K562 (cell line): Measurements from ENCODE around the gene SAMD15. TPM values are rescaled to one million over a fixed set of nuclear protein-coding genes. Genes with fewer than 3 reads are reported as not detected.

Source experiments
- ATAC-seq: fragments of 200-7000 bp; cut with Tn5 transposase; 3 replicates; pipeline ENCODE4 v1.9.1; 2020; ENCODE audit warnings: moderate library complexity
- BruUV-seq: library from RNA; stranded (reverse); fragments of 400-500 nt; replicated peaks from 2 replicates; lab custom pipeline; 2021; lab: Mats Ljungman, UMichigan
- CTCF ChIA-PET: fragments of 300-600 bp; formaldehyde crosslinking; extraction: SDS; loops from one replicate; lab custom pipeline; 2021; ENCODE audit warnings: low intra/inter-chr PET ratio; lab: Yijun Ruan, JAX
- POLR2A ChIA-PET: fragments of 300-600, 350-650 bp; sonication (Branson Sonifier 250); formaldehyde crosslinking; extraction: SDS; loops from one replicate; lab custom pipeline; 2021; ENCODE audit warnings: antibody characterized with exemption, inconsistent platforms; lab: Yijun Ruan, JAX
- DNase-seq, 4 experiments: peaks; one replicate each; pipeline versions ENCODE4 v3.0.0 to v3.0.0-alpha.2; 2011 to 2018; ENCODE audit warnings: low spot score in 3 of 4, mixed read lengths in 3 of 4; ENCODE audit errors: extremely low read depth in 1 of 4
- FAIRE-seq: peaks from 2 replicates; lab custom pipeline; 2011; peaks lifted over from hg19 to GRCh38; lab: Jason Lieb, UNC
- H2AFZ ChIP-seq: 2 replicates; pipeline ENCODE4 v1.6.0; 2011; ENCODE audit warnings: low read depth, low read length, control low read depth, inconsistent platforms
- H3K27ac ChIP-seq: fragments of 200-600 bp; 3 replicates; pipeline ENCODE4 v1.8.0; 2011; ENCODE audit warnings: low read depth, mild to moderate bottlenecking, control low read depth, inconsistent platforms, low read length, moderate library complexity, mixed read lengths; ENCODE audit errors: extremely low read depth
- H3K27me3 ChIP-seq, 2 experiments: fragments of 300-600 bp in 1 of 2; 2 replicates in 1 of 2; 3 replicates in 1 of 2; pipeline versions ENCODE4 v1.6.0 to v1.8.0; 2011; ENCODE audit warnings: inconsistent platforms in 2 of 2, low read length in 2 of 2, mild to moderate bottlenecking in 1 of 2, mixed read lengths in 1 of 2, moderate library complexity in 1 of 2; ENCODE audit not compliant: control insufficient read depth in 2 of 2, insufficient read depth in 2 of 2
- H3K36me3 ChIP-seq: fragments of 300-600 bp; 3 replicates; pipeline ENCODE4 v1.8.0; 2011; ENCODE audit warnings: mild to moderate bottlenecking, low read length, inconsistent platforms; ENCODE audit not compliant: control insufficient read depth, insufficient read depth
- H3K4me1 ChIP-seq, 2 experiments: fragments of 200-600 bp in 1 of 2; replicated peaks in 1 of 2; 2 replicates in 1 of 2; 3 replicates in 1 of 2; pipeline versions ENCODE4 v1.5.1 to v1.8.0; 2011; ENCODE audit warnings: inconsistent platforms in 2 of 2, low read length in 2 of 2, mild to moderate bottlenecking in 1 of 2, mixed read lengths in 1 of 2, moderate library complexity in 1 of 2; ENCODE audit not compliant: control insufficient read depth in 2 of 2, insufficient read depth in 2 of 2
- H3K4me2 ChIP-seq: 2 replicates; pipeline ENCODE4 v1.6.1; 2011; ENCODE audit warnings: low read length, control low read depth, inconsistent platforms, mixed read lengths; ENCODE audit not compliant: insufficient read depth
- H3K4me3 ChIP-seq: fragments of 200-600 bp; sonication (generic), shearing (Covaris generic); 2 replicates; pipeline ENCODE4 v1.5.1; 2016; ENCODE audit warnings: control low read depth, inconsistent platforms
- H3K79me2 ChIP-seq: fragments of 200-600 bp; 3 replicates; pipeline ENCODE4 v1.8.0; 2011; ENCODE audit warnings: low read length, inconsistent platforms; ENCODE audit not compliant: control insufficient read depth, insufficient read depth
- H3K9ac ChIP-seq, 2 experiments: 2 replicates each; pipeline versions ENCODE4 v1.6.0 to v1.6.1; 2011; ENCODE audit warnings: low read depth in 2 of 2, low read length in 2 of 2, control low read depth in 1 of 2, inconsistent platforms in 1 of 2, mild to moderate bottlenecking in 1 of 2, mixed read lengths in 1 of 2; ENCODE audit not compliant: insufficient read depth in 1 of 2
- H3K9me1 ChIP-seq: one replicate; pipeline ENCODE4 v1.6.0; 2011; ENCODE audit warnings: inconsistent platforms, mild to moderate bottlenecking, low read length, moderate library complexity; ENCODE audit not compliant: control insufficient read depth, insufficient read depth
- H3K9me3 ChIP-seq: replicated peaks from 2 replicates; pipeline ENCODE4 v1.5.1; 2011; ENCODE audit warnings: low read depth, low read length, inconsistent platforms; ENCODE audit not compliant: control insufficient read depth, insufficient read depth
- H4K20me1 ChIP-seq: replicated peaks from 2 replicates; pipeline ENCODE4 v1.6.1; 2011; ENCODE audit warnings: low read length, inconsistent platforms, mixed read lengths; ENCODE audit not compliant: control insufficient read depth, insufficient read depth
- BDP1 ChIP-seq: IDR thresholded peaks from 3 replicates; pipeline ENCODE4 v1.6.1; 2011; ENCODE audit not compliant: insufficient read length, insufficient read depth
- CREBBP ChIP-seq: IDR thresholded peaks from one replicate; pipeline ENCODE4 v1.6.1; 2012; ENCODE audit warnings: low read depth, mild to moderate bottlenecking, control low read depth, inconsistent platforms, low read length
- MAZ ChIP-seq, 2 experiments: fragments of 450-650 bp in 1 of 2; sonication (generic) in 1 of 2; formaldehyde crosslinking; IDR thresholded peaks in 1 of 2; conservative IDR thresholded peaks in 1 of 2; 2 replicates each; pipeline versions ENCODE4 v1.4.0 to v1.5.0; 2020; ENCODE audit warnings: mild to moderate bottlenecking in 1 of 2, missing genetic modification reagents in 1 of 2
- NCOA4 ChIP-seq: fragments of 450-650 bp; IDR thresholded peaks from 2 replicates; pipeline ENCODE4 v1.6.1; 2018; ENCODE audit warnings: mild to moderate bottlenecking; ENCODE audit not compliant: partially characterized antibody
- SIN3B ChIP-seq: fragments of 450-650 bp; IDR thresholded peaks from 2 replicates; pipeline ENCODE4 v1.6.1; 2017; ENCODE audit warnings: low read depth, mild to moderate bottlenecking, moderate library complexity
- SMAD4 ChIP-seq: fragments of 250-450 bp; sonication (Bioruptor Pico); conservative IDR thresholded peaks from 2 replicates; pipeline ENCODE4 v1.8.0; 2021; ENCODE audit warnings: inconsistent platforms, mild to moderate bottlenecking, moderate library complexity
- SMARCC2 ChIP-seq: fragments of 450-650 bp; IDR thresholded peaks from 2 replicates; pipeline ENCODE4 v1.6.1; 2017; ENCODE audit warnings: antibody characterized with exemption, moderate library complexity, mild to moderate bottlenecking, low read depth
- TAF1 ChIP-seq: IDR thresholded peaks from 2 replicates; pipeline ENCODE4 v1.6.1; 2011; ENCODE audit warnings: mild to moderate bottlenecking, low read length, moderate library complexity; ENCODE audit not compliant: insufficient read depth, control insufficient read depth, severe bottlenecking; ENCODE audit errors: extremely low read depth
- XRCC4 ChIP-seq: IDR thresholded peaks from one replicate; pipeline ENCODE4 v1.6.1; 2011; ENCODE audit not compliant: insufficient read depth, insufficient read length; ENCODE audit errors: extremely low read depth
- ZNF133 ChIP-seq: fragments of 250-450 bp; sonication (Bioruptor Pico); IDR thresholded peaks from 2 replicates; pipeline ENCODE4 v1.4.0; 2020; ENCODE audit warnings: mild to moderate bottlenecking
- WGBS: fragments of 100-300 bp; shearing (Covaris generic); methylation state at CpG from one replicate; pipeline ENCODE4 v1.1.6; 2016; ENCODE audit warnings: low coverage, mixed read lengths; ENCODE audit not compliant: insufficient coverage; ENCODE audit errors: missing lambda C conversion rate; 5-methylcytosine and 5-hydroxymethylcytosine counted together
- in situ Hi-C: fragments of 300-500 bp; cut with MboI; formaldehyde crosslinking; loops from 4 replicates; pipeline ENCODE4 v1.15.0; 2018; ENCODE audit warnings: inconsistent platforms, mixed read lengths
- intact Hi-C: fragments of 100-400 bp; cut with micrococcal nuclease; formaldehyde crosslinking; loops from 2 replicates; pipeline ENCODE4 v1.14.2; 2022
- polyA plus RNA-seq, 8 experiments: library from polyadenylated mRNA; depleted of rRNA in 4 of 8; stranded (reverse) in 5 of 8; unstranded in 3 of 8; fragments of >200 nt; fragmentation: Nextera tagmentation in 2 of 8; fragmentation: Illumina TruSeq in 1 of 8; extraction: Ambion mirVana in 2 of 8; extraction: Trizol in 1 of 8; gene quantifications; 2 replicates each; pipeline versions ENCODE4 v1.2.1 to v1.2.3, GENCODE V29; 2011 to 2014; ENCODE audit warnings: inconsistent platforms in 1 of 8, missing spikeins in 1 of 8
- total RNA-seq, 7 experiments: library from RNA; depleted of rRNA in 6 of 7; stranded (reverse); fragments of >200 nt in 6 of 7; fragmentation: Illumina TruSeq in 2 of 7; extraction: Trizol in 2 of 7; gene quantifications; 2 replicates each; pipeline versions ENCODE4 v1.2.1 to v1.2.3, GENCODE V29; 2011 to 2021; ENCODE audit warnings: low replicate concordance in 1 of 7
- TF ChIP-seq, protein P1 (sequence below): fragments of 250-450 bp; sonication (Bioruptor Pico); IDR thresholded peaks from 2 replicates; pipeline ENCODE4 v1.5.0; 2021
- TF ChIP-seq, protein P2 (sequence below): IDR thresholded peaks from 2 replicates; pipeline ENCODE4 v1.6.1; 2011; ENCODE audit warnings: borderline replicate concordance, low read depth, mild to moderate bottlenecking, moderate library complexity, low read length; ENCODE audit not compliant: insufficient read depth, poor library complexity, severe bottlenecking
- TF ChIP-seq, protein P3 (sequence below): sonication (generic); formaldehyde crosslinking; IDR thresholded peaks from 2 replicates; pipeline ENCODE4 v1.4.0; 2020; ENCODE audit warnings: mild to moderate bottlenecking, missing genetic modification reagents

The SAMD15 gene
- total and polyA plus RNA-seq, 9 of the 15 experiments (the other 6 are each of a cell fraction or from before 2014, with no cell fraction given) = 0.18 to 0.54 (median 0.25) TPM

DNA sequence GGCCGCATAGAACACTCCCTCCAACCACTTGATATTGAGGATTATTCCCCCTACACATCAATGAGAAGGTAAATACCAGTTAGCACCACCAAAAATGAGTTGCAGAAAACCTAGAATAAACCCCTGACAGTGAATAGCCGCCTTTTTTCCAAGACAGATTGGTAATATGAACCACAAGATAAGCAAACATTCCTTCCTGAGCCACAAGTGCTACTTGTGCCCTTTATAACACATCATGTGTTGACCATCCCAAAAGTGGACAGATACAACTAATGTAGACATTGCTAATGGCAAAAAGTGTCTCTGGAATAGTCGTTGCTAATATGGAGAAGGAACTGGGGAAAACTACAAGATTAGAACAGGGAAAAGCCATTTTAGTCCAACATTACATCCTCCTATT is 28.9 kb downstream of the SAMD15 start:
- Histone ChIP-seq H3K27ac (no peak overlapping the region), H3K9ac (no peak overlapping the region; a peak in 1 of 4 replicates), H3K4me2 (no peak overlapping the region), H3K36me3 (no peaks in the 10 kb centered on the region), H2AFZ (no peak overlapping the region), H3K9me3 (no peaks in the 10 kb centered on the region), H3K4me1 (peaks cover 7 to 31% of the 10 kb centered on the region in 2 experiments), H3K79me2 (no peaks in the 10 kb centered on the region), H3K4me3 (no peak overlapping the region), H3K27me3 (no peaks in the 10 kb centered on the region), H3K9me1 (no peaks in the 10 kb centered on the region), H4K20me1 (no peaks in the 10 kb centered on the region)
- POLR2A ChIA-PET = no interaction called here
- ATAC-seq (peak; percentile 8; the same call in 1 of the 3 replicates), FAIRE-seq (no peak), DNase-seq (peak in 2 of 4 experiments; percentile 10 to 13)
- in situ Hi-C loops = no loop called here
- CTCF ChIA-PET = no interaction called here
- 7% methylated on average over 3 of the region's 3 CpGs for whole genome bisulfite sequencing
- intact Hi-C loops = loop anchor here (5.0 kb wide), 2 partner anchors 51 to 84 kb away; partner anchors contain the start of genes AHSA1, GSTZ1, POMT2 and VIPAS39
- no TSS peak for BruUV-seq
- TF ChIP-seq, protein P1, sequence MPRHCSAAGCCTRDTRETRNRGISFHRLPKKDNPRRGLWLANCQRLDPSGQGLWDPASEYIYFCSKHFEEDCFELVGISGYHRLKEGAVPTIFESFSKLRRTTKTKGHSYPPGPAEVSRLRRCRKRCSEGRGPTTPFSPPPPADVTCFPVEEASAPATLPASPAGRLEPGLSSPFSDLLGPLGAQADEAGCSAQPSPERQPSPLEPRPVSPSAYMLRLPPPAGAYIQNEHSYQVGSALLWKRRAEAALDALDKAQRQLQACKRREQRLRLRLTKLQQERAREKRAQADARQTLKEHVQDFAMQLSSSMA (CRISPR knock-in tag) = no peak
- TF ChIP-seq TAF1 (no peak), MAZ (CRISPR knock-in tag; conservative IDR thresholded peaks at IDR 0.05 in 1 of 2, IDR thresholded peaks at IDR 0.05 in 1 of 2) (no peak), SIN3B (no peak), NCOA4 (no peak), BDP1 (no peak), CREBBP (no peak), SMAD4 (CRISPR knock-in tag) (no peak), SMARCC2 (no peak), XRCC4 (no peak), ZNF133 (no peak)
- TF ChIP-seq, protein P2, sequence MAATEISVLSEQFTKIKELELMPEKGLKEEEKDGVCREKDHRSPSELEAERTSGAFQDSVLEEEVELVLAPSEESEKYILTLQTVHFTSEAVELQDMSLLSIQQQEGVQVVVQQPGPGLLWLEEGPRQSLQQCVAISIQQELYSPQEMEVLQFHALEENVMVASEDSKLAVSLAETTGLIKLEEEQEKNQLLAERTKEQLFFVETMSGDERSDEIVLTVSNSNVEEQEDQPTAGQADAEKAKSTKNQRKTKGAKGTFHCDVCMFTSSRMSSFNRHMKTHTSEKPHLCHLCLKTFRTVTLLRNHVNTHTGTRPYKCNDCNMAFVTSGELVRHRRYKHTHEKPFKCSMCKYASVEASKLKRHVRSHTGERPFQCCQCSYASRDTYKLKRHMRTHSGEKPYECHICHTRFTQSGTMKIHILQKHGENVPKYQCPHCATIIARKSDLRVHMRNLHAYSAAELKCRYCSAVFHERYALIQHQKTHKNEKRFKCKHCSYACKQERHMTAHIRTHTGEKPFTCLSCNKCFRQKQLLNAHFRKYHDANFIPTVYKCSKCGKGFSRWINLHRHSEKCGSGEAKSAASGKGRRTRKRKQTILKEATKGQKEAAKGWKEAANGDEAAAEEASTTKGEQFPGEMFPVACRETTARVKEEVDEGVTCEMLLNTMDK = no peak
- TF ChIP-seq, protein P3, sequence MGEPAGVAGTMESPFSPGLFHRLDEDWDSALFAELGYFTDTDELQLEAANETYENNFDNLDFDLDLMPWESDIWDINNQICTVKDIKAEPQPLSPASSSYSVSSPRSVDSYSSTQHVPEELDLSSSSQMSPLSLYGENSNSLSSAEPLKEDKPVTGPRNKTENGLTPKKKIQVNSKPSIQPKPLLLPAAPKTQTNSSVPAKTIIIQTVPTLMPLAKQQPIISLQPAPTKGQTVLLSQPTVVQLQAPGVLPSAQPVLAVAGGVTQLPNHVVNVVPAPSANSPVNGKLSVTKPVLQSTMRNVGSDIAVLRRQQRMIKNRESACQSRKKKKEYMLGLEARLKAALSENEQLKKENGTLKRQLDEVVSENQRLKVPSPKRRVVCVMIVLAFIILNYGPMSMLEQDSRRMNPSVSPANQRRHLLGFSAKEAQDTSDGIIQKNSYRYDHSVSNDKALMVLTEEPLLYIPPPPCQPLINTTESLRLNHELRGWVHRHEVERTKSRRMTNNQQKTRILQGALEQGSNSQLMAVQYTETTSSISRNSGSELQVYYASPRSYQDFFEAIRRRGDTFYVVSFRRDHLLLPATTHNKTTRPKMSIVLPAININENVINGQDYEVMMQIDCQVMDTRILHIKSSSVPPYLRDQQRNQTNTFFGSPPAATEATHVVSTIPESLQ (CRISPR knock-in tag) = no peak
